HUES64 (cell line): ENCODE data around the gene CARTPT.

Experiments used
- H3K27ac ChIP-seq: 2 replicates; pipeline ENCODE4 v1.7.0; 2013; ENCODE audit warnings: low read depth, low read length, inconsistent platforms
- H3K27me3 ChIP-seq: 2 replicates; pipeline ENCODE4 v1.6.1; 2013; ENCODE audit warnings: mild to moderate bottlenecking, low read length; ENCODE audit not compliant: insufficient read depth
- H3K36me3 ChIP-seq: 2 replicates; pipeline ENCODE4 v1.6.1; 2013; ENCODE audit warnings: mild to moderate bottlenecking, low read length; ENCODE audit not compliant: insufficient read depth
- H3K4me1 ChIP-seq: 2 replicates; pipeline ENCODE4 v1.6.1; 2013; ENCODE audit warnings: mild to moderate bottlenecking, low read length, moderate library complexity; ENCODE audit not compliant: insufficient read depth
- H3K4me3 ChIP-seq: 2 replicates; pipeline ENCODE4 v1.5.1; 2013; ENCODE audit warnings: mild to moderate bottlenecking, low read length, moderate library complexity
- H3K9ac ChIP-seq: 2 replicates; pipeline ENCODE4 v1.6.1; 2013; ENCODE audit warnings: mild to moderate bottlenecking, low read depth, low read length
- H3K9me3 ChIP-seq: 2 replicates; pipeline ENCODE4 v1.6.1; 2013; ENCODE audit warnings: low read depth, low read length; ENCODE audit not compliant: insufficient read depth
- WGBS: fragments of 150-250, 120-280 bp; methylation state at CpG from one replicate; pipeline ENCODE4 v1.1.7; 2013; ENCODE audit warnings: missing lambda C conversion rate; 5-methylcytosine and 5-hydroxymethylcytosine counted together

The CARTPT gene

GRCh38 chr5:71737931-71738539 is 19.0 kb downstream of the CARTPT start:
- Histone ChIP-seq H3K27me3 (no peaks in the 10 kb centered on the region), H3K9ac (no peak overlapping the region), H3K36me3 (no peaks in the 10 kb centered on the region), H3K27ac (no peak overlapping the region), H3K9me3 (no peaks in the 10 kb centered on the region), H3K4me1 (no peaks in the 10 kb centered on the region), H3K4me3 (no peak overlapping the region)
- WGBS, result 92% methylated on average over 6 of the region's 7 CpGs

GRCh38 chr5:71738662-71739361 is 19.7 kb downstream of the CARTPT start:
- no peak overlapping the region for H3K27ac ChIP-seq
- WGBS, result 93% methylated on average over 3 of the region's 4 CpGs
- H3K4me1 ChIP-seq, result no peaks in the 10 kb centered on the region
- H3K4me3 ChIP-seq, result no peak overlapping the region
- H3K9ac ChIP-seq, result no peak overlapping the region
- no peaks in the 10 kb centered on the region for H3K36me3 ChIP-seq
- H3K27me3 ChIP-seq, result no peaks in the 10 kb centered on the region
- no peaks in the 10 kb centered on the region for H3K9me3 ChIP-seq

GRCh38 chr5:71740015-71740753 is 21.1 kb downstream of the CARTPT start:
- 96% methylated on average over 6 of the region's 8 CpGs for WGBS
- Histone ChIP-seq H3K9me3 (no peaks in the 10 kb centered on the region), H3K4me3 (no peak overlapping the region), H3K4me1 (no peaks in the 10 kb centered on the region), H3K27me3 (no peaks in the 10 kb centered on the region), H3K27ac (no peak overlapping the region), H3K9ac (no peak overlapping the region), H3K36me3 (no peaks in the 10 kb centered on the region)

GRCh38 chr5:71743155-71743554 is 24.1 kb downstream of the CARTPT start:
- Histone ChIP-seq H3K4me1 (no peaks in the 10 kb centered on the region), H3K9me3 (no peaks in the 10 kb centered on the region), H3K9ac (no peak overlapping the region), H3K4me3 (no peak overlapping the region), H3K27ac (no peak overlapping the region), H3K36me3 (no peaks in the 10 kb centered on the region), H3K27me3 (no peaks in the 10 kb centered on the region)
- 88% methylated on average over 6 of the region's 6 CpGs for WGBS

- Histone ChIP-seq H3K27me3 (no peaks in the 10 kb centered on the region), H3K27ac (no peak overlapping the region)
Measured at GRCh38 chr5:71744009-71744790, 25.1 kb downstream of the CARTPT start.

GRCh38 chr5:71747182-71747581 is 28.1 kb downstream of the CARTPT start:
- H3K4me1 ChIP-seq, result no peaks in the 10 kb centered on the region
- no peaks in the 10 kb centered on the region for H3K27me3 ChIP-seq
- no peak overlapping the region for H3K9ac ChIP-seq
- no peak overlapping the region for H3K27ac ChIP-seq
- H3K36me3 ChIP-seq, result no peaks in the 10 kb centered on the region
- 98% methylated on average over 3 of the region's 3 CpGs for WGBS
- H3K4me3 ChIP-seq, result no peak overlapping the region
- H3K9me3 ChIP-seq, result no peaks in the 10 kb centered on the region

More at GRCh38 chr5:71744009-71744790, 25.1 kb downstream of the CARTPT start:
- 89% methylated on average over 7 of the region's 7 CpGs for whole genome bisulfite sequencing
- Histone ChIP-seq H3K4me3 (no peak overlapping the region), H3K4me1 (no peaks in the 10 kb centered on the region), H3K9ac (no peak overlapping the region), H3K9me3 (no peaks in the 10 kb centered on the region), H3K36me3 (no peaks in the 10 kb centered on the region)

GRCh38 chr5:71748360-71748759 is 29.3 kb downstream of the CARTPT start:
- H3K4me3 ChIP-seq, result no peak overlapping the region
- no peaks in the 10 kb centered on the region for H3K9me3 ChIP-seq
- H3K27ac ChIP-seq, result no peak overlapping the region
- 90% methylated on average over 11 of the region's 11 CpGs for WGBS
- H3K9ac ChIP-seq, result no peak overlapping the region
- H3K27me3 ChIP-seq, result no peaks in the 10 kb centered on the region
- H3K4me1 ChIP-seq, result no peaks in the 10 kb centered on the region
- no peaks in the 10 kb centered on the region for H3K36me3 ChIP-seq

GRCh38 chr5:71751422-71751821 is 32.3 kb downstream of the CARTPT start:
- Histone ChIP-seq H3K4me3 (no peak overlapping the region), H3K27ac (no peak overlapping the region), H3K4me1 (no peaks in the 10 kb centered on the region), H3K36me3 (no peaks in the 10 kb centered on the region), H3K9ac (no peak overlapping the region), H3K9me3 (no peaks in the 10 kb centered on the region), H3K27me3 (no peaks in the 10 kb centered on the region)
- WGBS, result 82% methylated on average over 4 of the region's 4 CpGs

GRCh38 chr5:71752441-71753190 is 33.5 kb downstream of the CARTPT start:
- H3K27ac ChIP-seq, result no peak overlapping the region
- 96% methylated on average over 4 of the region's 4 CpGs for WGBS
- no peaks in the 10 kb centered on the region for H3K9me3 ChIP-seq
- no peaks in the 10 kb centered on the region for H3K27me3 ChIP-seq
- no peak overlapping the region for H3K9ac ChIP-seq
- H3K4me3 ChIP-seq, result no peak overlapping the region
- no peaks in the 10 kb centered on the region for H3K4me1 ChIP-seq
- no peaks in the 10 kb centered on the region for H3K36me3 ChIP-seq

GRCh38 chr5:71757590-71758543 is 38.8 kb downstream of the CARTPT start:
- Histone ChIP-seq H3K4me3 (no peak overlapping the region), H3K27ac (no peak overlapping the region)
- 45% methylated on average over 13 of the region's 14 CpGs for WGBS

More at GRCh38 chr5:71757590-71758543, 38.8 kb downstream of the CARTPT start:
- no peaks in the 10 kb centered on the region for H3K9me3 ChIP-seq
- H3K36me3 ChIP-seq, result no peaks in the 10 kb centered on the region
- H3K27me3 ChIP-seq, result no peaks in the 10 kb centered on the region
- no peak overlapping the region for H3K9ac ChIP-seq
- H3K4me1 ChIP-seq, result no peaks in the 10 kb centered on the region
